Measurements from ENCODE around the gene MRPL16. TPM values are rescaled to one million over a fixed set of nuclear protein-coding genes. Genes with fewer than 3 reads are reported as not detected.

Gene MRPL16
- polyA plus RNA-seq, 1 donor from 2014 or later: 33.2 TPM

- Histone ChIP-seq H3K4me2 (ENCODE audit: low read length) (no peak overlapping the region), H3K9me2 (ENCODE audit: insufficient read depth, low read length) (no peaks in the 10 kb centered on the region), H2AFZ (ENCODE audit: low read depth, low read length) (no peak overlapping the region), H3F3A (ENCODE audit: insufficient read depth, low read length, poor library complexity, severe bottlenecking) (no peaks in the 10 kb centered on the region), H3K9me3 (ENCODE audit: low read length) (no peaks in the 10 kb centered on the region), H3K9ac (ENCODE audit: low read length) (no peak overlapping the region), H3K4me3 (ENCODE audit: low read length) (no peak overlapping the region), H3K27me3 (ENCODE audit: insufficient read depth, low read depth, low read length) (no peaks in the 10 kb centered on the region), H3K79me2 (replicated peaks; ENCODE audit: insufficient read depth, low read length) (no peaks in the 10 kb centered on the region), H4K20me1 (ENCODE audit: insufficient read depth) (no peaks in the 10 kb centered on the region), H3K27ac (ENCODE audit: low read length) (no peak overlapping the region), H3K36me3 (ENCODE audit: insufficient read depth, low read length) (no peaks in the 10 kb centered on the region)
- TF ChIP-seq RAD21 (conservative IDR thresholded peaks at IDR 0.05): no peak
- no peak for TF ChIP-seq MXI1 (conservative IDR thresholded peaks at IDR 0.05; ENCODE audit: poor library complexity, severe bottlenecking)
- no peak for TF ChIP-seq POLR2AphosphoS5 (IDR thresholded peaks at IDR 0.05)
- no peak for TF ChIP-seq EP300 (conservative IDR thresholded peaks at IDR 0.05; ENCODE audit: poor library complexity, severe bottlenecking)
- TF ChIP-seq CTCF (IDR thresholded peaks at IDR 0.05; ENCODE audit: poor library complexity, severe bottlenecking): no peak
Measured at GRCh38 chr11:59766542-59767224, 43.9 kb downstream of the MRPL16 start.

- no peaks in the 10 kb centered on the region for H3K9me3 ChIP-seq (ENCODE audit: low read length)
- no peak overlapping the region for H3K9ac ChIP-seq (ENCODE audit: low read length)
- no peaks in the 10 kb centered on the region for H4K20me1 ChIP-seq (ENCODE audit: insufficient read depth)
- H3K27me3 ChIP-seq (ENCODE audit: insufficient read depth, low read depth, low read length): no peaks in the 10 kb centered on the region
- TF ChIP-seq REST (IDR thresholded peaks at IDR 0.05; ENCODE audit: borderline replicate concordance) (no peak), POLR2AphosphoS5 (IDR thresholded peaks at IDR 0.05) (no peak), SMC3 (conservative IDR thresholded peaks at IDR 0.05; ENCODE audit: poor library complexity) (no peak), MXI1 (conservative IDR thresholded peaks at IDR 0.05; ENCODE audit: poor library complexity, severe bottlenecking) (no peak), CTCF (IDR thresholded peaks at IDR 0.05; ENCODE audit: poor library complexity, severe bottlenecking) (no peak), EZH2 (IDR thresholded peaks at IDR 0.05; ENCODE audit: borderline replicate concordance, insufficient read depth, low read length, poor library complexity, severe bottlenecking) (no peak), RAD21 (conservative IDR thresholded peaks at IDR 0.05) (no peak), EP300 (conservative IDR thresholded peaks at IDR 0.05; ENCODE audit: poor library complexity, severe bottlenecking) (no peak), TAF1 (IDR thresholded peaks at IDR 0.05; ENCODE audit: low read depth) (no peak)
- H3K27ac ChIP-seq (ENCODE audit: low read length): no peak overlapping the region
- H3K4me3 ChIP-seq (ENCODE audit: low read length): no peak overlapping the region
- H3F3A ChIP-seq (ENCODE audit: insufficient read depth, low read length, poor library complexity, severe bottlenecking): no peaks in the 10 kb centered on the region
- H3K79me2 ChIP-seq (replicated peaks; ENCODE audit: insufficient read depth, low read length): no peaks in the 10 kb centered on the region
- H3K36me3 ChIP-seq (ENCODE audit: insufficient read depth, low read length): no peaks in the 10 kb centered on the region
- H2AFZ ChIP-seq (ENCODE audit: low read depth, low read length): no peak overlapping the region
- no peaks in the 10 kb centered on the region for H3K9me2 ChIP-seq (ENCODE audit: insufficient read depth, low read length)
- H3K4me2 ChIP-seq (ENCODE audit: low read length): no peak overlapping the region
Measured at GRCh38 chr11:59765068-59765735, 45.4 kb downstream of the MRPL16 start.
